SK-N-SH treated with all-trans-retinoic acid at 6 μM for 48 hours (cell line): ENCODE results near the gene ZNF791.

Source experiments
- ATAC-seq: fragments of 200-7000 bp; cut with Tn5 transposase; 3 replicates; pipeline ENCODE4 v1.9.1; 2020; ENCODE audit warnings: mild to moderate bottlenecking, moderate library complexity
- ARNTL ChIP-seq: fragments of 450-650 bp; formaldehyde crosslinking; IDR thresholded peaks from 2 replicates; pipeline ENCODE4 v1.5.0; 2020; ENCODE audit warnings: low read depth, mild to moderate bottlenecking, moderate library complexity, borderline replicate concordance
- BACH2 ChIP-seq: fragments of 250-450 bp; sonication (Bioruptor Pico); IDR thresholded peaks from 2 replicates; pipeline ENCODE4 v1.9.0; 2021; ENCODE audit warnings: mild to moderate bottlenecking, borderline replicate concordance
- CSDC2 ChIP-seq: fragments of 250-450 bp; sonication (Bioruptor Pico); IDR thresholded peaks from 2 replicates; pipeline ENCODE4 v1.5.0; 2020; ENCODE audit warnings: mild to moderate bottlenecking, moderate library complexity
- ESRRG ChIP-seq: fragments of 250-450 bp; sonication (Bioruptor Pico); IDR thresholded peaks from 2 replicates; pipeline ENCODE4 v1.6.1; 2021; ENCODE audit warnings: mild to moderate bottlenecking
- ISL1 ChIP-seq: fragments of 250-450 bp; sonication (Bioruptor Pico); IDR thresholded peaks from 2 replicates; pipeline ENCODE4 v2.1.2; 2022; ENCODE audit warnings: mild to moderate bottlenecking, moderate library complexity
- OSR1 ChIP-seq: fragments of 250-450 bp; sonication (Bioruptor Pico); IDR thresholded peaks from 2 replicates; pipeline ENCODE4 v1.8.0; 2022; ENCODE audit warnings: moderate library complexity, mild to moderate bottlenecking, inconsistent platforms
- TCF4 ChIP-seq: fragments of 250-450 bp; sonication (Bioruptor Pico); IDR thresholded peaks from 2 replicates; pipeline ENCODE4 v1.8.0; 2021; ENCODE audit warnings: mild to moderate bottlenecking, moderate library complexity, borderline replicate concordance
- TOX ChIP-seq: fragments of 250-450 bp; sonication (Bioruptor Pico); IDR thresholded peaks from 2 replicates; pipeline ENCODE4 v1.8.0; 2021; ENCODE audit warnings: mild to moderate bottlenecking, moderate library complexity, borderline replicate concordance
- ZFP3 ChIP-seq: fragments of 250-450 bp; sonication (Bioruptor Pico); IDR thresholded peaks from 2 replicates; pipeline ENCODE4 v1.5.0; 2020; ENCODE audit warnings: mild to moderate bottlenecking, moderate library complexity
- ZFP30 ChIP-seq: fragments of 450-650 bp; formaldehyde crosslinking; IDR thresholded peaks from 2 replicates; pipeline ENCODE4 v1.5.0; 2022; ENCODE audit warnings: mild to moderate bottlenecking, moderate library complexity
- ZNF565 ChIP-seq: fragments of 450-650 bp; formaldehyde crosslinking; conservative IDR thresholded peaks from 2 replicates; pipeline ENCODE4 v1.5.0; 2020; ENCODE audit warnings: low read depth, mild to moderate bottlenecking, moderate library complexity
- ZNF70 ChIP-seq: fragments of 450-650 bp; formaldehyde crosslinking; IDR thresholded peaks from 2 replicates; pipeline ENCODE4 v1.5.0; 2020; ENCODE audit warnings: mild to moderate bottlenecking, moderate library complexity
- TF ChIP-seq, protein P1 (sequence below): fragments of 250-450 bp; sonication (Bioruptor Pico); IDR thresholded peaks from 2 replicates; pipeline ENCODE4 v1.5.1; 2020; ENCODE audit warnings: low read depth, mild to moderate bottlenecking, moderate library complexity
- TF ChIP-seq, protein P2 (sequence below): fragments of 250-450 bp; sonication (Bioruptor Pico); IDR thresholded peaks from 2 replicates; pipeline ENCODE4 v1.8.0; 2021; ENCODE audit warnings: low read depth, mild to moderate bottlenecking, moderate library complexity, borderline replicate concordance
- TF ChIP-seq, protein P3 (sequence below): fragments of 250-450 bp; sonication (Bioruptor Pico); IDR thresholded peaks from 2 replicates; pipeline ENCODE4 v1.8.0; 2020; ENCODE audit warnings: mild to moderate bottlenecking, moderate library complexity, borderline replicate concordance
- TF ChIP-seq, protein P4 (sequence below): fragments of 250-450 bp; sonication (Bioruptor Pico); IDR thresholded peaks from 2 replicates; pipeline ENCODE4 v1.5.0; 2020; ENCODE audit warnings: mild to moderate bottlenecking, moderate library complexity

The ZNF791 gene

DNA sequence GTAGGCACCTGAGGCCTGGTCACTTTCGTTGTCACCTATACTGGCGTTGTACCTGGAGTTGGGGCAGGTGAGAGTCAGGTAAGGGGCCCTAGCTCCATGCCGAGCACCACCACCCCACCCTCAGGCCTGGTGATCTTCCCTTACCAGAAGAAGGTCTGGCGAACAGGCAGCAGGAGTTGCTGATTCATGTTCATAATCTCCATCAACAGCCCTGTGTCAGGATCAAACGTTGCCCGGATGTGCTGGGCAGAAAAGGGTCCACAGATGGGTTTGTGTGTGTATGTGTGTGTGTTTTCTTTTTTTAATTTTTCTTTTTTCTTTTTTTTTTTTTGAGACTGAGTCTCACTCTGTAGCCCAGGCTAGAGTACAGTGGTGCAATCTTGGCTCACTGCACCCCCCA lies 41.5 kb downstream of the ZNF791 start:
- no peak for ATAC-seq
- TF ChIP-seq BACH2 (CRISPR knock-in tag): no peak
- TF ChIP-seq ZFP3 (CRISPR knock-in tag): no peak
- TF ChIP-seq CSDC2 (CRISPR knock-in tag): no peak
- TF ChIP-seq, protein P1, sequence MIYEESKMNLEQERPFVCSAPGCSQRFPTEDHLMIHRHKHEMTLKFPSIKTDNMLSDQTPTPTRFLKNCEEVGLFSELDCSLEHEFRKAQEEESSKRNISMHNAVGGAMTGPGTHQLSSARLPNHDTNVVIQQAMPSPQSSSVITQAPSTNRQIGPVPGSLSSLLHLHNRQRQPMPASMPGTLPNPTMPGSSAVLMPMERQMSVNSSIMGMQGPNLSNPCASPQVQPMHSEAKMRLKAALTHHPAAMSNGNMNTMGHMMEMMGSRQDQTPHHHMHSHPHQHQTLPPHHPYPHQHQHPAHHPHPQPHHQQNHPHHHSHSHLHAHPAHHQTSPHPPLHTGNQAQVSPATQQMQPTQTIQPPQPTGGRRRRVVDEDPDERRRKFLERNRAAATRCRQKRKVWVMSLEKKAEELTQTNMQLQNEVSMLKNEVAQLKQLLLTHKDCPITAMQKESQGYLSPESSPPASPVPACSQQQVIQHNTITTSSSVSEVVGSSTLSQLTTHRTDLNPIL: no peak
- no peak for TF ChIP-seq ZFP30 (CRISPR knock-in tag)
- TF ChIP-seq ISL1 (CRISPR knock-in tag): no peak
- TF ChIP-seq ZNF565 (CRISPR knock-in tag): no peak
- no peak for TF ChIP-seq ARNTL (CRISPR knock-in tag)
- TF ChIP-seq TCF4 (CRISPR knock-in tag): no peak
- TF ChIP-seq, protein P2, sequence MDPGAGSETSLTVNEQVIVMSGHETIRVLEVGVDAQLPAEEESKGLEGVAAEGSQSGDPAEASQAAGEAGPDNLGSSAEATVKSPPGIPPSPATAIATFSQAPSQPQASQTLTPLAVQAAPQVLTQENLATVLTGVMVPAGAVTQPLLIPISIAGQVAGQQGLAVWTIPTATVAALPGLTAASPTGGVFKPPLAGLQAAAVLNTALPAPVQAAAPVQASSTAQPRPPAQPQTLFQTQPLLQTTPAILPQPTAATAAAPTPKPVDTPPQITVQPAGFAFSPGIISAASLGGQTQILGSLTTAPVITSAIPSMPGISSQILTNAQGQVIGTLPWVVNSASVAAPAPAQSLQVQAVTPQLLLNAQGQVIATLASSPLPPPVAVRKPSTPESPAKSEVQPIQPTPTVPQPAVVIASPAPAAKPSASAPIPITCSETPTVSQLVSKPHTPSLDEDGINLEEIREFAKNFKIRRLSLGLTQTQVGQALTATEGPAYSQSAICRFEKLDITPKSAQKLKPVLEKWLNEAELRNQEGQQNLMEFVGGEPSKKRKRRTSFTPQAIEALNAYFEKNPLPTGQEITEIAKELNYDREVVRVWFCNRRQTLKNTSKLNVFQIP (CRISPR knock-in tag): no peak
- no peak for TF ChIP-seq OSR1 (CRISPR knock-in tag)
- no peak for TF ChIP-seq ZNF70
- TF ChIP-seq, all 23 proteins: peak for 0

DNA sequence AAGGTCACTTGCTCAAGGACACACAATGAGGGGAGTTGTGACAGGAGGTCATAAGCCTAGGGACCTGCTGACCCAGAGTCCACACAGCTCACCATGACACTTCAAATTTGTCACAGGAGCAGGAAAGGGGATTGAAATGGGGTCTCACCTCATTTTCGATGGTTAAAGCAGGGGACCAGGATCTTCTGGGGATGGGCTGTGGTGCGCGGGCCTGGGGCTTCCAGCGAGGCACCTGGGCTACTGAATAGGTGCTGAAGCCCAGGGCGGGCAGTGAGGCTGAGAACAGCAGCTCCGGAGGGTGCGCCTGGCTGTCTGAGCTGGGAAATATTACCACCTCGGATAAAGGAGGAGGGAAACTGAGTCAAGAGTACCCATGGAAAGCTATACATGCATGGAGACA lies 44.8 kb downstream of the ZNF791 start:
- ATAC-seq: no peak

More for the DNA sequence above, 44.8 kb downstream of the ZNF791 start:
- TF ChIP-seq ZNF565 (CRISPR knock-in tag): no peak
- no peak for TF ChIP-seq ZFP30 (CRISPR knock-in tag)
- no peak for TF ChIP-seq TOX (CRISPR knock-in tag)
- TF ChIP-seq, protein P3, sequence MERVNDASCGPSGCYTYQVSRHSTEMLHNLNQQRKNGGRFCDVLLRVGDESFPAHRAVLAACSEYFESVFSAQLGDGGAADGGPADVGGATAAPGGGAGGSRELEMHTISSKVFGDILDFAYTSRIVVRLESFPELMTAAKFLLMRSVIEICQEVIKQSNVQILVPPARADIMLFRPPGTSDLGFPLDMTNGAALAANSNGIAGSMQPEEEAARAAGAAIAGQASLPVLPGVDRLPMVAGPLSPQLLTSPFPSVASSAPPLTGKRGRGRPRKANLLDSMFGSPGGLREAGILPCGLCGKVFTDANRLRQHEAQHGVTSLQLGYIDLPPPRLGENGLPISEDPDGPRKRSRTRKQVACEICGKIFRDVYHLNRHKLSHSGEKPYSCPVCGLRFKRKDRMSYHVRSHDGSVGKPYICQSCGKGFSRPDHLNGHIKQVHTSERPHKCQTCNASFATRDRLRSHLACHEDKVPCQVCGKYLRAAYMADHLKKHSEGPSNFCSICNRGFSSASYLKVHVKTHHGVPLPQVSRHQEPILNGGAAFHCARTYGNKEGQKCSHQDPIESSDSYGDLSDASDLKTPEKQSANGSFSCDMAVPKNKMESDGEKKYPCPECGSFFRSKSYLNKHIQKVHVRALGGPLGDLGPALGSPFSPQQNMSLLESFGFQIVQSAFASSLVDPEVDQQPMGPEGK: no peak
- no peak for TF ChIP-seq ISL1 (CRISPR knock-in tag)
- TF ChIP-seq, protein P2 (CRISPR knock-in tag): no peak
- TF ChIP-seq, protein P1: no peak
- TF ChIP-seq, protein P4, sequence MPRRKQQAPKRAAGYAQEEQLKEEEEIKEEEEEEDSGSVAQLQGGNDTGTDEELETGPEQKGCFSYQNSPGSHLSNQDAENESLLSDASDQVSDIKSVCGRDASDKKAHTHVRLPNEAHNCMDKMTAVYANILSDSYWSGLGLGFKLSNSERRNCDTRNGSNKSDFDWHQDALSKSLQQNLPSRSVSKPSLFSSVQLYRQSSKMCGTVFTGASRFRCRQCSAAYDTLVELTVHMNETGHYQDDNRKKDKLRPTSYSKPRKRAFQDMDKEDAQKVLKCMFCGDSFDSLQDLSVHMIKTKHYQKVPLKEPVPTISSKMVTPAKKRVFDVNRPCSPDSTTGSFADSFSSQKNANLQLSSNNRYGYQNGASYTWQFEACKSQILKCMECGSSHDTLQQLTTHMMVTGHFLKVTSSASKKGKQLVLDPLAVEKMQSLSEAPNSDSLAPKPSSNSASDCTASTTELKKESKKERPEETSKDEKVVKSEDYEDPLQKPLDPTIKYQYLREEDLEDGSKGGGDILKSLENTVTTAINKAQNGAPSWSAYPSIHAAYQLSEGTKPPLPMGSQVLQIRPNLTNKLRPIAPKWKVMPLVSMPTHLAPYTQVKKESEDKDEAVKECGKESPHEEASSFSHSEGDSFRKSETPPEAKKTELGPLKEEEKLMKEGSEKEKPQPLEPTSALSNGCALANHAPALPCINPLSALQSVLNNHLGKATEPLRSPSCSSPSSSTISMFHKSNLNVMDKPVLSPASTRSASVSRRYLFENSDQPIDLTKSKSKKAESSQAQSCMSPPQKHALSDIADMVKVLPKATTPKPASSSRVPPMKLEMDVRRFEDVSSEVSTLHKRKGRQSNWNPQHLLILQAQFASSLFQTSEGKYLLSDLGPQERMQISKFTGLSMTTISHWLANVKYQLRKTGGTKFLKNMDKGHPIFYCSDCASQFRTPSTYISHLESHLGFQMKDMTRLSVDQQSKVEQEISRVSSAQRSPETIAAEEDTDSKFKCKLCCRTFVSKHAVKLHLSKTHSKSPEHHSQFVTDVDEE: no peak
- TF ChIP-seq ESRRG (CRISPR knock-in tag): no peak
